GM21447 (cell line): ENCODE results near the gene CCDC174.

Source experiments
- ATAC-seq: cut with Tn5 transposase; IDR thresholded peaks from one replicate; pipeline ENCODE4 v1.9.1; 2021; ENCODE audit not compliant: unreplicated experiment

CCDC174 gene

DNA sequence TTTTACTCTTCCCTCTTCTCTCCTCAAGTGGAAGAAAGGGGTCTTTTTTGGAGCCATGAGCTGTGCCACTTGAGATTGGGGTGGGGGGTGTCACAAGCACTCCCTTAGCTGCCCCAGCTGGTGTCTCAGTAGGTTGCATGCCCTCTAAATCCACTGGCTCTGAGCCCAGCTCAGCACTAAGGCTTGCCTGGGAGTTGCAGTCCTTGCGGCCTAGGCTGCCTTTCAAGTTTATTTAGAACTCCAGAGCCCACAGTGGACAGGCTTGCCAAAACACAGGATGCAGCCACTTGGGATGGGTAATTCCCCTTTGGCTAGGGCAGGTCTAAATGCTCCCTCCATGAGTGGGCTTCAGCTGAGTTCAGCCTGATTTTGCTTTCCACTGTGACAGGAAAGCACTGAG, 48.1 kb downstream of the CCDC174 start:
- ATAC-seq: no peak

DNA sequence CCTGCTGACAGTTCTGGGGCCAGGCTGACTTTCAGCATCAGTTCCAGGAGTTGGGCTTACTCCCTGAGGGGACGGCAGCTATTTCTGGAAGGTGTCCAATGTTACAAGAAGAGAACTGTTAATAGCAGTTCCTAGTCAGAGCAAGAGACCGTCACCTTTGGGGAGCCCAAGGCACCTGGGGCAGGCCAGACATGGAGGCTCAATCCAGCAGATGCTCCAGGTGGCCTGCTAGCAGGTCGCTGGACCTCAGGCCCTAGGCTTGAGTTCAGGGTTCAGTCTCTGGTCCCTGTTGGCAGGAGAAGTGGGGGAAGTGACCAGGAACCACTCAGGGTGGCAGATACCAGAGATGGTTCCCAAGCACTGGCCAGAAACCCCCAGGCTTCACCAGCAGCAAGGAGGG, 49.3 kb downstream of the CCDC174 start:
- no peak for ATAC-seq

DNA sequence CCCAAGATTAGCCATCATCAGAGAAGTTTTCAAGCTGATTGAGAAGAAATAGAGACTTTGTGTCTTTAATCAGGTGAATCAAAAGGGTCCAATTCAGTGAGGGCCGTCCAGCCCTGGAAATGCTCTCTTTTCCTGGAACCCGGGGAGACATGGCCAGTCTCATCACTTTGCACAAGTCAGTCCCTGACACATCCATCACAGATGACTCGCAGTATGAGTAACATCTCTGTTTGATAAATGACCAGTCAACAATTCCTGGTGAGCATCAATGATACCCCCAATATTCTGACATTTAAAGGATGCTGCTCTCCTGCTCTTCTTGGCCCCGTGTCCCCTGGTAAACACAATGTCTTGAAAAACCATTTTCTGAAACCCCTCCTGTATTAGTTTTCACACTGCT, 50.1 kb downstream of the CCDC174 start:
- no peak for ATAC-seq

DNA sequence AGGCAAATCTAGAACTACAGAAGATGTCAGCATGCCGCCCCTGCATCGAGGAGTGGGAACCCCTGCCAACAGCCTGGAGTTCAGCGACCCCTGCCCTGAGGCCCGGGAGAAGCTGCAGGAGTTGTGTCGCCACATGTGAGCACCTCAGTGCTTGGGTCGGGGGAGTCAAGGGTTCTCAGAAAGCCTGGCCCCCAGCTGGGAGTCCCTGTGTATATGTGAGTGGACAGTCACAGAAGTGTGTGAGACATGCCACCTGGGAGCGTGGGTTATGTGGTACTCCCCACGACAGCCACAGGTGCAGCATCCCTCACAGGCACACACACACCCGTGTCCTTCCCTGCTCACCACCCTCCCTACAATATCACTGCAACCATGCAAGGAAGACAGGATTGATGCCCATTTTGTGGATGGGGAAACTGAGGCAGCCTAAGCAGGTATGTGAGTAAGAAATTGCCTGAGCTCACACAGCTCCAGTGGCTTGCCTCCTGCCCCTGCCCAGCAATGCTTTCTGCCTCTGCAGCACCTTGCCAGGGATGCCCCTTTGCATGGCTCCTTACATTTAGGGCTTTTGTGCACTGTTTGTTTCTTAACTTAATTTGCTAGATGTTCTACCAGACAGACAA, 51.7 kb downstream of the CCDC174 start:
- no peak for ATAC-seq

DNA sequence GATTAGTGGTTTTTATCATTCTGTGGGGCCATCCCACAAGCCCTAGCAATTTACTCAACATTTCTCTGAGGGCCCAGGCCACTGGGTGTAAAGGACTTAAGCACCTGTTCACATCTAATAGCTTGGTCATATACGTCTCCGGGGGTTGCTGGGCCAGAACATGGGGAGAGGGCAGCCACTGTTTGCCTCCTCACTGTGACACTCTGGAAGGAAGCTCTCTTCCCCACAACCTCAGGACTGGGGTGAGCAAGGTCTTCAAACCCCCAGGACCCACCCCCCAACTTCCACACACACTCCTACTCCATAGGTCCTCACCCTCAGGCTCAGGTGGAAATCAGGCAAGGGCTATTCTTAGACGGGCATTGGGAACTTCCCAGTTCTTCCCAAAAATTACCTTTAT, 52.2 kb downstream of the CCDC174 start:
- ATAC-seq: no peak

DNA sequence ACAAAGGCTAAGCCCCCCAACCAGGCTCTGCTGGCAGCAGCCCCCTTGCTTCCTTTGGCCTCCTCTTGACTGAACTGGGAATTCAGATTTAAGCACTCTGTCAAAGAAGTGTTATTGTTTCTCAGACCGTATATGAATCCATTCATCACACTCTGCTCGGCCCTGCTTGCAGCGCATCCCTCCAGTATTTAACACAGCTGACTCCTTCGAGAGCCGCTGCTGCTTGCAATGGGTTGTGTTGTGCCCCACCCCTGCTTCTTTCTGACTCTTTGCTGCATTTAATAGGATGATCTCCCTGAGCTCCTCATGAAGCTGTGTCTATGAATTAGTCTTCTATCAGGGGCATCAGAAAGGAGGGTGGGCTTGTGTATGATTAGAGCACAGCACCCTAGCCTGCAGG, 54.5 kb downstream of the CCDC174 start:
- ATAC-seq: no peak

DNA sequence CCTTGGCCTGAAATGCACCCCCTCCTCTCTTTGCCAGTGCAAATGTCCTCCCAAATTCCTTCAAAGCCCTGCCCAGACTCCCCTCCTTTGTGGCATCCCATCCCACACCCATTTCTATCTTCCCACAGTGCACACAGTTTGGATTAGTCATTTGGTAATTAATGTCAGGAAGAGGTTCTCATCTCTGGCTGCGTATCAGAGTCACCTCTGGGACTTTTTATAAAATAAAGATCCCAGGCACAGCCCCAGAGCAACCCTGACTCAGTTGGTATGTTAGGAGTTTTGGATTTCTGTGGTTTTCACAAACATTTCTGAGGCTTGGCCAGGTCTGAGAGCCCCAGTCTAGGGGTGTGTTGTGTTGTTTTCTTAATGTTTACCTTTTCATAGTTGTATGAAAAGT, 65.0 kb downstream of the CCDC174 start:
- no peak for ATAC-seq

DNA sequence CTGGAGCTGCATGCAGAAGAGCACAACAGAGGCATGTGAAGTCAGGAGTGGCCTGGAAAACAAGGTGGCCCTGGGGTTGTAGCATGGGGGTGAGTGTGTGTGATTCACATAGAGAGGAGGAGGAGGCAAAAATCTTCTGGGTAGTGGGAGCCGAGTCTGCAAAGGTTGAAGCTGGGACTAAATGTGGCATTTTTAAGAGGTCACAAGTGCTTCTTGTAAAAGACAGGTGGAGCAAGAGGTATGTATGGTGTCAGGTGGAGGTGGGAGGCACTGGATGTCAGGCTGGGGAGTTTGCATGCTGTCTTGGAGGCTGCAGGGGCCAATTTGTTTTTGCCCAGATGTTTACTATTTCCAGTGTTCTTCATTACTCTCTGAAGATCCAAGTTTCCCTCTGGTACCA, 65.7 kb downstream of the CCDC174 start:
- no peak for ATAC-seq

DNA sequence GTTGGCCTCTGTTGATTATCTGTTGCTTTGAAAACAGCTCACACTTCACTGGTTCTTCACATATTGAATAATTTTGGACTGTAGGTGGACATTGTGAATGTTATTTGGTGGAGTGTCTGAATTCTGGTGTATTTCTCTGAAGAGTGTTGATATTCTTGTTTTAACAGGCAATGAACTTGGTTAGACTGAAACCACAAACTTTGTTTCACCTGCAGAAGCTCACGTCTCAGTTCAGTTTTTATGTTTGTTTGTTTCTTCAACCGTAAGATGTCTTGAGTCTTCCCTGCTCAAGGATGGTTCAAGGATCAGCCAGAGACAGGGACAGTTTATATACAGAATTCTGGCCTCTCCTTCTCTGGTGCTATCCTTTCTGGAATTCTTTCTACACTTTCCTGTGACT, 67.0 kb downstream of the CCDC174 start:
- no peak for ATAC-seq

DNA sequence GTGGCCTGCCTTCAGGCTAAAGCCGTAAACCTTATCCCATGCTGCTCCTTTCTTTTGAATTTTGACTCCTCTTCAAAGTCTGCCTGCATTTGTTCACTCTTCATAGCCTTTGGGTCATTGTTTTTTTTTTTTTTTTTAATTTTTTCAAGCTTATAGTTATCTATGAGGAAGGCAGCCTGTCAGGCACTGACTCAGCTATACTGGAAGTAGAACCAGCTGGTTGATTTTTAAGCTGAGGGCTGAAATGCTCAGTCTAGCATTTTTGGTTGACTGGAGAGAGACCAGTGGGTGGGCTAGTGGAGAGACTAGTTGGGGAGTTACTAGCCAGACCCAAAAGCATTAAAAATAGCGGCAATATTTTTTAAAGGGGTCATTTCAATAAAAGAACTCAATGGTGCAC, 67.4 kb downstream of the CCDC174 start:
- no peak for ATAC-seq

DNA sequence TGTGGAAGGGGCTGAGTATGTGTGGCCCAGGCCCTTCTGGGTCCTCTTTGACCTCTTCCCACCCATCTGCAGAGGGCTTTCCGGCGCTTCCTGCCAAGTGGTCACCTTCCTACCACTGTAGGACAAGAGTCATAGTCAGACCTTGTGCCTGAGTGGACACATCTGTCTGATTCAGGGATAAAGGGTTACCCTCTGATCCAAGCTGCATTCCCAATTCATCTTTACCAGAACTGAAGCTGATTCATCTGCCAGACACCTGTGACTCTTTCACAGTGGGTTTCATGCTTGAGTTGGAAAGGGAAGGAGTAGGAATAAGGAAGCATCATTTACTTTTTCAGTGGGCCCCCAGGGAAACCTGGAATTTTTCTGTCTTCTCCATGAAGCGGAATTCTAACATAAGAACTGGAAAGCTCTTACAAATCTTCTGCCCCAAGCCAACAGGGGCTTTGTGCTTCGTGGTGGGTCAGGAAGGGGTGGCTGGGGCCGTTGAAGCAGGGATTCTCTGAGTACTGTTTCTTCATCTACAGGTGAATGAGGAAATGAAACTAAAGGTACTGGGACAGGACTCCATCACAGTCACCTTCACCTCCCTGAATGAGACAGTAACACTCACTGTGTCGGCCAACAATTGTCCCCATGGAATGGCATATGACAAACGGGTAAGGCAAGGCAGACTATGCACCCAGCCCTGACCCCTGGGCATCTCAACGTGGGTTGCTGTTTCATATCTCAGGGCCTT, 69.7 kb downstream of the CCDC174 start:
- ATAC-seq: no peak
